Measurements from ENCODE around the gene GIT1. TPM values are rescaled to one million over a fixed set of nuclear protein-coding genes. Genes with fewer than 3 reads are reported as not detected.
A peak's percentile ranks its signal among the peaks of the same experiment; 100 is the strongest.
"Not testable (repeated sequence)": the region's sequence is repeated elsewhere in the genome, so short reads cannot be mapped to it uniquely, and the experiment has no call there.

Gene GIT1
- total RNA-seq, 2 experiments from 2014 or later, result 35.5 to 37.5 TPM

DNA sequence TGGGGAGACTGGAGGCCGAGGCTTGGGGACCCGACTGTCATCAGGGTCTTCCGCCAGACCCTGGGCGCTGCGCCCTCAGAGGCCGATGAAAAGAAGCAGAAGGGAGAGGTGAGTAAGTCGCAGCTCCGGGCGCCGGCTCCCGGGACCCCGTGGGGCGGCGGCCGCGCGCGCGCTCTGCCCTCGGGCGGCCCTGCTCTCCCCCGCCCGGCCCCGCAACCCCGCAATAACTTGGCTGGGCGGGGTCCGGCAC is 22.2 kb downstream of the GIT1 start:
- H3K9me3 Mint-ChIP-seq, result no peaks in the 10 kb centered on the region
- no peaks in the 10 kb centered on the region for H3K27me3 Mint-ChIP-seq (ENCODE audit: low read depth)
- peak overlapping the region; percentile 94 for H3K4me3 Mint-ChIP-seq
- peaks cover 7% of the 10 kb centered on the region for H3K36me3 Mint-ChIP-seq (ENCODE audit: low read depth)
- peak overlapping the region; percentile 75 for H3K27ac Mint-ChIP-seq
- CTCF ChIA-PET, result interaction anchor here (0.6 to 4.6 kb wide), 10 partner anchors 12 to 363 kb away, joined by 3 to 37 read pairs (median 4); partner anchors contain the start of gene SSH2
- no peak for DNase-seq
- peaks cover 12% of the 10 kb centered on the region for H3K4me1 Mint-ChIP-seq (ENCODE audit: low read depth)
- intact Hi-C loops (cut with micrococcal nuclease), result loop anchor here (1.0 to 10.0 kb wide), 6 partner anchors 48 to 842 kb away; partner anchors contain the start of genes NEK8, SSH2, TAOK1 and TLCD1

- Mint-ChIP-seq H3K4me3 (peak within 1 kb of the TSS; percentile 94), H3K36me3 (ENCODE audit: low read depth) (peaks cover 10% of the 10 kb centered on the region), H3K27me3 (ENCODE audit: low read depth) (no peaks in the 10 kb centered on the region), H3K9me3 (no peaks in the 10 kb centered on the region), H3K27ac (peak within 1 kb of the TSS; percentile 88), H3K4me1 (ENCODE audit: low read depth) (peaks cover 12% of the 10 kb centered on the region)
- intact Hi-C loops (cut with micrococcal nuclease), result loop anchor here (1.0 to 10.0 kb wide), 6 partner anchors 49 to 842 kb away; partner anchors contain the start of genes NEK8, SSH2, TAOK1 and TLCD1
- peak; percentile 60 for DNase-seq
- CTCF ChIA-PET, result interaction anchor here (0.6 to 4.6 kb wide), 14 partner anchors 10 to 364 kb away, joined by 3 to 37 read pairs (median 4); partner anchors contain the start of gene SSH2
Observed at GRCh38 chr17:29566473-29567303, 22.8 kb downstream of the GIT1 start, which contains the start of gene ABHD15. TSS of gene ABHD15 (minus strand) at chr17:29567037. CDS start at chr17:29566966, 71 bp downstream.

DNA sequence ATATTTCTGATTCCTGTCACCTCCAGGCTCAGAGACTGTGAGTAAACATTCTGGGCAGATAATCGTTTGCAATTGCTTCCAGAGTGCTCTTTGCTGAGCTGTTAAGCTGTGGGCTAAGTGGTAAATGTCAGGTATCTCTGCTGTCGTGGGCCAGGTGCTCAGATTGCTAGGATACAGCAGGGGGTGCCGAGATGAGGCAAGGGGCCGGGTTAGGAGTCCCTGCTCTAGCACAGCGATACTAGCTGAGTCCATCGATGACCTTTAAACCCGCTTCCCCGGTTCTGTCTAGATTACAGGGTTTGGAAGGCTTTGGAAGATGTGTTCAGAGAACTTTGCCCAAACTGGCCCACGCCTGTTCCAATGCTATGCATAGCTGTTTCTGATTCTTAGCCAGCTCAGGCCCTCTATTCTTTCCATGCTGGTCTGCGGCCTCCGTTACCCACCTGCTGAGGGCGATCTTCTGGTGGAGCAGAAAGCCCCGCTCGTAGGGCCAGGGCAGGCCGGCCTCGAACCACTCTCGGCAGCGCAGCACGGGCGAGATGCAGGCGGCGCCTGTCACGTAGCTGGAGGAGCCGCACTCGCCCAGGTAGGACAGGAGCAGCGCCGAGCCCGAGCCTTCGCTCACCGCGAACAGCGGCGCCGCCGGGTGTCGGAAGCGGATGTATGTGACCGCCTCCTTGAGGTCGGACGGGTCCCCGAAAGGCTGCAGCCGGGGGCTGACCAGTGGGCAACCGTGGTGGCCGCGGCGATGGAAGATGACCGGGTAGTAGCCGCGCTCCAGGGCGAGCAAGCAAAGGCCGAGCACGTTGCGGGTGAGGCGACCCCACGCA is 23.6 kb downstream of the GIT1 start:
- intact Hi-C loops (cut with micrococcal nuclease), result loop anchor here (5.0 to 10.0 kb wide), 4 partner anchors 196 to 841 kb away; partner anchors contain the start of genes NEK8, SSH2 and TLCD1
- H3K9me3 Mint-ChIP-seq, result no peaks in the 10 kb centered on the region
- H3K27me3 Mint-ChIP-seq (ENCODE audit: low read depth), result no peaks in the 10 kb centered on the region
- peaks cover 12% of the 10 kb centered on the region for H3K4me1 Mint-ChIP-seq (ENCODE audit: low read depth)
- DNase-seq, result peak; percentile 70
- CTCF ChIA-PET, result interaction anchor here (0.7 to 4.6 kb wide), 10 partner anchors 9 to 365 kb away, joined by 3 to 37 read pairs (median 5); partner anchors contain the start of gene SSH2
- H3K4me3 Mint-ChIP-seq, result peak overlapping the region; percentile 90
- peaks cover 12% of the 10 kb centered on the region for H3K36me3 Mint-ChIP-seq (ENCODE audit: low read depth)
- peak overlapping the region; percentile 70 for H3K27ac Mint-ChIP-seq

- Mint-ChIP-seq H3K4me1 (ENCODE audit: low read depth) (peaks cover 7% of the 10 kb centered on the region), H3K36me3 (ENCODE audit: low read depth) (peaks cover 9% of the 10 kb centered on the region), H3K27ac (no peak overlapping the region), H3K27me3 (ENCODE audit: low read depth) (no peaks in the 10 kb centered on the region), H3K4me3 (no peak overlapping the region), H3K9me3 (no peaks in the 10 kb centered on the region)
- intact Hi-C loops (cut with micrococcal nuclease), result loop anchor here (10.0 kb wide), 1 partner anchor 839 kb away; the partner anchor contains the start of genes NEK8 and TLCD1
- CTCF ChIA-PET, result interaction anchor here (0.7 to 4.6 kb wide), 2 partner anchors 59 to 194 kb away, joined by 4 to 37 read pairs; no protein-coding TSS in a partner anchor
- DNase-seq, result no peak
Observed at GRCh38 chr17:29563816-29564215, 25.6 kb downstream of the GIT1 start.

DNA sequence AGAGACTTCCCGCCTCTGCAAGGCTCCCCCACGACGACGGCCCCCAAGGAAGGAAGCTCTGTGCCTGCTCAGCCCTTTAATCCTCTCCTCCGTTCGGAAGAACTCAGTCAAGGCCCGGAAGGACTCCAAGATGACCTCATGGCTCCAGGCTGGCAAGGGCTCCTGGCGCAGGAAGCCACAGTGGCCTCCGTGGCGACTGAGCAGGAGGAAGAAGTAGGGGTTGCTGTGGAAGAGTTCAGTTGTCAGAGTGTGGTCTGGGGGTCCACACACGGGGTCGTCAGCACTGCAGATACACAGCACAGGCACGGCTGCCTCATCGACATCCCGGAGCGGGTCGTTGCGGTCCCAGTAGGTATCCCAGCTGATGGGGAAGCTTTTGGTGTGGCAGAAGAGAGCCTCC is 26.8 kb downstream of the GIT1 start:
- Mint-ChIP-seq H3K9me3 (no peaks in the 10 kb centered on the region), H3K36me3 (ENCODE audit: low read depth) (peaks cover 9% of the 10 kb centered on the region), H3K4me3 (no peak overlapping the region), H3K27me3 (ENCODE audit: low read depth) (no peaks in the 10 kb centered on the region), H3K27ac (no peak overlapping the region), H3K4me1 (ENCODE audit: low read depth) (peaks cover 11% of the 10 kb centered on the region)
- CTCF ChIA-PET, result no interaction called here
- no peak for DNase-seq
- intact Hi-C loops (cut with micrococcal nuclease), result loop anchor here (10.0 kb wide), 1 partner anchor 838 kb away; the partner anchor contains the start of genes NEK8 and TLCD1

DNA sequence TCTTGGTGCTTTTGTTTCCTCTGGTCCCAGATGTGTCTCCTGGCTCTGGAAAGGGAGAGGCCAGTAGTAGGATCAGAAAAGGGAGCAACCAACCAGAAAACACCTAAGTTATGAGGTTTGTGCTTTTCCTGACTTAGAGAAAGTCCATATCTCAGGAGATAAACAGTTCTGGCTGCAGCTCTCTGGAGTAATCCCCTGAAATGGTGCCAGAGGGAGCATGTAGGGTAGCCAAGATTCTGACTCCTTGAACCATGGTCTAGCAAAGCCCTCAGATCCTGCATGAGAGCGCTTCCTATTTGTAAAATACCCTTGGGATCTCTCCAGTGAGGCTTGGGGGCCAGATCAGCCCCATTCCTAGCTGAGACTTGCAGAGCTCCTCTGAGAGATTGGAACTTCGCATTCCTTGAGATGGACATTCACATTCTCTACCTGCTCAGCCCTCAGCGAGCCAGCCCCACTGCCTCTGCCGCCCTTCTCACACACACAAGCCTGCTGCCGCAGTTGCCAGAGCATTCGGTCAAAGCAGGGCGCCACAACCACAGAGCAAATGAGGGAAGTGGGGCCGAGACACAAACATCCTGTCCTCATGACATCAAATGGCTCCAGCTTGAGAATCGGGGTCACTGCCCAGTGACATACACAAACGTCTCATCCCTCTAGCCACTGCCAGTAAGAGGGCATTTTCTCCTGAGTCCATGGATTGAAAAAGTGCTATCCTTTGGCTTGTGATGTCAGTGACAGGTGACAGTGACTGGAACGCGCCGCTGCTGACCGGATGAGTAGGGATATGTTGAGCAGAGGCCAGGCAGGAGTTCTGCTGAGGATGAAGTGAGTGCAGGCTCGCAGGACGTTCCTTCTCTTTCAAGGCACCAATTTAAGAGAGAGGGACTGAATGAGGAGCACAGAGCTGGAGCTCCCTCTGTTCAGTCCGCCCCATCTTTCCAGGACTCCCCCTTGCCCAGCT is 27.6 kb downstream of the GIT1 start:
- H3K36me3 Mint-ChIP-seq (ENCODE audit: low read depth), result peaks cover 9% of the 10 kb centered on the region
- no peak overlapping the region for H3K4me3 Mint-ChIP-seq
- H3K27me3 Mint-ChIP-seq (ENCODE audit: low read depth), result no peaks in the 10 kb centered on the region
- intact Hi-C loops (cut with micrococcal nuclease), result loop anchor here (10.0 kb wide), 1 partner anchor 837 kb away; the partner anchor contains the start of genes NEK8 and TLCD1
- no peak for DNase-seq
- CTCF ChIA-PET, result interaction anchor here (1.1 kb wide), 1 partner anchor 36 kb away, joined by 3 read pairs; no protein-coding TSS in a partner anchor
- H3K27ac Mint-ChIP-seq, result no peak overlapping the region
- peaks cover 17% of the 10 kb centered on the region for H3K4me1 Mint-ChIP-seq (ENCODE audit: low read depth)
- H3K9me3 Mint-ChIP-seq, result no peaks in the 10 kb centered on the region

DNA sequence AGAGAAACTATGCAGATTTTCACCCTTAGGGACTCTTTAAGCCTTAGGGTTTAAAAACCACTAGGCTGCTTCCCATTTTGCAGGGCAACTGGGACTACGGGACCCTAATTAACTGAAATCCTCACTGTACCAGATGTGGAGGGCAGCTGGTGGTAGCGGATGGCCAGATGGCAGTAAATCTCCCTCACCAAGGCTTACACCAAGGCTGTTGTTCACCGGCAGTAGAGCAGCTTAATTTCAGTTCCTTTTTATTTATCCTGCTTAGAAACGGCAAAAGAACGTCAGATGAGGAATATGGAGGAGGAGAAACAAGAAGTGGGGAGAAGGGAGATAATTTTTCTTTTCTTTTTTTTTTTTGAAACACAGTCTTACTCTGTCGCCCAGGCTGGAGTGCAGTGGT is 29.1 kb downstream of the GIT1 start:
- CTCF ChIA-PET, result interaction anchor here (0.6 kb wide), 1 partner anchor 190 kb away, joined by 3 read pairs; no protein-coding TSS in a partner anchor
- no peak for DNase-seq
- peaks cover 11% of the 10 kb centered on the region for H3K4me1 Mint-ChIP-seq (ENCODE audit: low read depth)
- no peak overlapping the region for H3K4me3 Mint-ChIP-seq
- no peaks in the 10 kb centered on the region for H3K27me3 Mint-ChIP-seq (ENCODE audit: low read depth)
- peaks cover 9% of the 10 kb centered on the region for H3K36me3 Mint-ChIP-seq (ENCODE audit: low read depth)
- no peaks in the 10 kb centered on the region for H3K9me3 Mint-ChIP-seq
- H3K27ac Mint-ChIP-seq, result no peak overlapping the region
- intact Hi-C loops (cut with micrococcal nuclease), result loop anchor here (10.0 kb wide), 1 partner anchor 836 kb away; the partner anchor contains the start of genes NEK8 and TLCD1

- Mint-ChIP-seq H3K4me1 (ENCODE audit: low read depth) (peaks cover 11% of the 10 kb centered on the region), H3K27me3 (ENCODE audit: low read depth) (no peaks in the 10 kb centered on the region), H3K4me3 (no peak overlapping the region), H3K9me3 (no peaks in the 10 kb centered on the region), H3K27ac (no peak overlapping the region), H3K36me3 (ENCODE audit: low read depth) (peaks cover 9% of the 10 kb centered on the region)
- intact Hi-C loops (cut with micrococcal nuclease), result loop anchor here (10.0 kb wide), 1 partner anchor 835 kb away; the partner anchor contains the start of genes NEK8 and TLCD1
- DNase-seq, result no peak
- CTCF ChIA-PET, result interaction anchor here (0.8 kb wide), 1 partner anchor 189 kb away, joined by 3 read pairs; no protein-coding TSS in a partner anchor
Observed at GRCh38 chr17:29559640-29560039, 29.8 kb downstream of the GIT1 start.

DNA sequence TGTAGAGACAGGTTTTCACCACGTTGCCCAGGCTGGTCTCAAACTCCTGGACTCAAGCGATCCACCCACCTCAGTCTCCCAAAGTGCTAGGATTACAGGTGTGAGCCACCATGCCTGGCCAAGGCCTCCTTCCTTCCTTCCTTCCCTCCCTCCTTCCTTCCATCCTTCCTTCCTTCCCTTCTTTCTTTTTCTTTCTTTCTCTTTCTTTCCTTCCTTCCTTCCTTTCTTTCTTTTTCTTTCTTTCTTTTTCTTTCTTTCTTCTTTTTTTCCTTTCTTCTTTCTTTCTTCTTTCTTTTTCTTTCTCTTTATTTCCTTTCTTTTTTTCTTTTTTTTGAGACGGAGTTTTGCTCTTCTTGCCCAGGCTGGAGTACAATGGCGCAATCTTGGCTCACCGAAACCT is 31.3 kb downstream of the GIT1 start:
- DNase-seq; H3K27me3 Mint-ChIP-seq (ENCODE audit: low read depth); H3K9me3 Mint-ChIP-seq; CTCF ChIA-PET; H3K4me3 Mint-ChIP-seq; H3K36me3 Mint-ChIP-seq (ENCODE audit: low read depth); intact Hi-C loops (cut with micrococcal nuclease); H3K27ac Mint-ChIP-seq: not testable (repeated sequence)
- H3K4me1 Mint-ChIP-seq (ENCODE audit: low read depth), result peaks cover 11% of the 10 kb centered on the region

DNA sequence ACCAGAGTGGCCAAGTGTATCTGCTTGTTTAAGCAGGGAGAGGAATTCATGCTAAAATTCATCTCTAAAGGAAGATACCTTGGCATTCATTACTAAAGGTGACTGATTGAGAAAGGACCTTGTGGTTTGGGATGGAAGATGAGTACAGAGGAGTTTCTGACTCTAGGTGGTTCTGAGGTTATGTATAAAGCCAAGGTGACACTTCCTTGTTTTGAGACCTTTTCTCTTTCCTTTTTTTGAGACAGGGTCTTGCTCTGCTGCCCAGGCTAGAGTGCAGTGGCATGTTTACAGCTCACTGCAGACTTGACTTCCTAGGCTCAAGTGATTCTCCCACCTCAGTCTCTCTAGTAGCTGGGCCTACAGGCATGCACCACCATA is 31.7 kb downstream of the GIT1 start:
- intact Hi-C loops (cut with micrococcal nuclease), result no loop called here
- no peaks in the 10 kb centered on the region for H3K27me3 Mint-ChIP-seq (ENCODE audit: low read depth)
- H3K27ac Mint-ChIP-seq, result no peak overlapping the region
- no peak for DNase-seq
- H3K4me3 Mint-ChIP-seq, result no peak overlapping the region
- H3K36me3 Mint-ChIP-seq (ENCODE audit: low read depth), result peaks cover 9% of the 10 kb centered on the region
- H3K4me1 Mint-ChIP-seq (ENCODE audit: low read depth), result peaks cover 11% of the 10 kb centered on the region
- H3K9me3 Mint-ChIP-seq, result no peaks in the 10 kb centered on the region
- CTCF ChIA-PET, result no interaction called here
